ENCODE data around the gene TARS2. TPM values are rescaled to one million over a fixed set of nuclear protein-coding genes. Genes with fewer than 3 reads are reported as not detected.
A peak's percentile ranks its signal among the peaks of the same experiment; 100 is the strongest.

The TARS2 gene
- total and polyA plus RNA-seq, 2 of the 13 experiments (the other 11 are each of a cell fraction or from before 2014, with no cell fraction given) = 21.3 to 22.8 TPM

DNA sequence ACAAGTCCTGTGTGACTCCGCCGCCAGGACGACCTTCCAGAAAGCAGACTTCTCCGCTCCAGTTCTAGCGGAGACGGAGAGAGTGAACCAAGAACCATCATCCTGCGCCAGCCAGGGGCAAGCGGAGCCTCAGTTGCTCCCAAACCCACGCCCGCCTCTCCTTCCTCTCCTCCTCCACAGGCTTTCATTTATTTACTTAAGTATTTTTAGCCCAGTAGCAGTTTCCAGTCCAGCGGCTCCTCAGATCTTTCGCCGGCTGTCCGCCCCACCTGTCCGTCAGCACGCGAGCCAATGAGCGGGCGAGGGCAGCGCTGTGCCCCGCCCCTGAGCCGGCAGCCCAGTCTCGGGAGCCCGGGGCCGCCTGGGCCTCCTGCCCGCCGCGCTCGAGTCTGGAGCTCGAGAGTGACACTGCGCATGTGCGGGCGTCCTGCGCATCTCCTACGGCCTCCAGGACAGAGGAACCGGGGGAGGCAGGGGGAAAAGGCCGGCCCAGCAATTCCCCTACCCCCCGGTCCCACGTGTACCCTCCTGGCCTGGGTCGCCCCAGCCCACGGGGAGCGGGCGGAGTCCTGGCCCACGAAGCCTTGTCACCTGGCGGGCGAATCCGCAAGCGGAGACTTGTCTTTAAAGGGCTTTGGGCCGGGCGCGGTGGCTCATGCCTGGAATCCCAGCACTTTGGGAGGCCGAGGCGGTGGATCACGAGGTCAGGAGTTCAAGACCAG, 28.3 kb downstream of the TARS2 start, which contains the start of gene FALEC (continued):
- TF ChIP-seq, protein P1, sequence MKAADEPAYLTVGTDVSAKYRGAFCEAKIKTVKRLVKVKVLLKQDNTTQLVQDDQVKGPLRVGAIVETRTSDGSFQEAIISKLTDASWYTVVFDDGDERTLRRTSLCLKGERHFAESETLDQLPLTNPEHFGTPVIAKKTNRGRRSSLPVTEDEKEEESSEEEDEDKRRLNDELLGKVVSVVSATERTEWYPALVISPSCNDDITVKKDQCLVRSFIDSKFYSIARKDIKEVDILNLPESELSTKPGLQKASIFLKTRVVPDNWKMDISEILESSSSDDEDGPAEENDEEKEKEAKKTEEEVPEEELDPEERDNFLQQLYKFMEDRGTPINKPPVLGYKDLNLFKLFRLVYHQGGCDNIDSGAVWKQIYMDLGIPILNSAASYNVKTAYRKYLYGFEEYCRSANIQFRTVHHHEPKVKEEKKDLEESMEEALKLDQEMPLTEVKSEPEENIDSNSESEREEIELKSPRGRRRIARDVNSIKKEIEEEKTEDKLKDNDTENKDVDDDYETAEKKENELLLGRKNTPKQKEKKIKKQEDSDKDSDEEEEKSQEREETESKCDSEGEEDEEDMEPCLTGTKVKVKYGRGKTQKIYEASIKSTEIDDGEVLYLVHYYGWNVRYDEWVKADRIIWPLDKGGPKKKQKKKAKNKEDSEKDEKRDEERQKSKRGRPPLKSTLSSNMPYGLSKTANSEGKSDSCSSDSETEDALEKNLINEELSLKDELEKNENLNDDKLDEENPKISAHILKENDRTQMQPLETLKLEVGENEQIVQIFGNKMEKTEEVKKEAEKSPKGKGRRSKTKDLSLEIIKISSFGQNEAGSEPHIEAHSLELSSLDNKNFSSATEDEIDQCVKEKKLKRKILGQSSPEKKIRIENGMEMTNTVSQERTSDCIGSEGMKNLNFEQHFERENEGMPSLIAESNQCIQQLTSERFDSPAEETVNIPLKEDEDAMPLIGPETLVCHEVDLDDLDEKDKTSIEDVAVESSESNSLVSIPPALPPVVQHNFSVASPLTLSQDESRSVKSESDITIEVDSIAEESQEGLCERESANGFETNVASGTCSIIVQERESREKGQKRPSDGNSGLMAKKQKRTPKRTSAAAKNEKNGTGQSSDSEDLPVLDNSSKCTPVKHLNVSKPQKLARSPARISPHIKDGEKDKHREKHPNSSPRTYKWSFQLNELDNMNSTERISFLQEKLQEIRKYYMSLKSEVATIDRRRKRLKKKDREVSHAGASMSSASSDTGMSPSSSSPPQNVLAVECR (CRISPR knock-in tag; IDR thresholded peaks at IDR 0.05; ENCODE audit: borderline replicate concordance) = peak; percentile 45
- no peak for TF ChIP-seq KDM4B (CRISPR knock-in tag; IDR thresholded peaks at IDR 0.05)
- peak; percentile 94 for TF ChIP-seq ZFX (CRISPR knock-in tag; IDR thresholded peaks at IDR 0.05; ENCODE audit: low read depth)
- peak; percentile 22; the same call in 1 of the 2 replicates for TF ChIP-seq KDM2A (CRISPR knock-in tag; IDR thresholded peaks at IDR 0.05; ENCODE audit: borderline replicate concordance, low read depth)
- TF ChIP-seq ZNF180 (CRISPR knock-in tag; IDR thresholded peaks at IDR 0.05; ENCODE audit: borderline replicate concordance, low read depth) = no peak
- 0 out of 2 replicates have a peak, but pooled peaks have one; percentile 58 for TF ChIP-seq ZNF577 (CRISPR knock-in tag; IDR thresholded peaks at IDR 0.05; ENCODE audit: borderline replicate concordance, low read depth)
- TF ChIP-seq, protein P2, sequence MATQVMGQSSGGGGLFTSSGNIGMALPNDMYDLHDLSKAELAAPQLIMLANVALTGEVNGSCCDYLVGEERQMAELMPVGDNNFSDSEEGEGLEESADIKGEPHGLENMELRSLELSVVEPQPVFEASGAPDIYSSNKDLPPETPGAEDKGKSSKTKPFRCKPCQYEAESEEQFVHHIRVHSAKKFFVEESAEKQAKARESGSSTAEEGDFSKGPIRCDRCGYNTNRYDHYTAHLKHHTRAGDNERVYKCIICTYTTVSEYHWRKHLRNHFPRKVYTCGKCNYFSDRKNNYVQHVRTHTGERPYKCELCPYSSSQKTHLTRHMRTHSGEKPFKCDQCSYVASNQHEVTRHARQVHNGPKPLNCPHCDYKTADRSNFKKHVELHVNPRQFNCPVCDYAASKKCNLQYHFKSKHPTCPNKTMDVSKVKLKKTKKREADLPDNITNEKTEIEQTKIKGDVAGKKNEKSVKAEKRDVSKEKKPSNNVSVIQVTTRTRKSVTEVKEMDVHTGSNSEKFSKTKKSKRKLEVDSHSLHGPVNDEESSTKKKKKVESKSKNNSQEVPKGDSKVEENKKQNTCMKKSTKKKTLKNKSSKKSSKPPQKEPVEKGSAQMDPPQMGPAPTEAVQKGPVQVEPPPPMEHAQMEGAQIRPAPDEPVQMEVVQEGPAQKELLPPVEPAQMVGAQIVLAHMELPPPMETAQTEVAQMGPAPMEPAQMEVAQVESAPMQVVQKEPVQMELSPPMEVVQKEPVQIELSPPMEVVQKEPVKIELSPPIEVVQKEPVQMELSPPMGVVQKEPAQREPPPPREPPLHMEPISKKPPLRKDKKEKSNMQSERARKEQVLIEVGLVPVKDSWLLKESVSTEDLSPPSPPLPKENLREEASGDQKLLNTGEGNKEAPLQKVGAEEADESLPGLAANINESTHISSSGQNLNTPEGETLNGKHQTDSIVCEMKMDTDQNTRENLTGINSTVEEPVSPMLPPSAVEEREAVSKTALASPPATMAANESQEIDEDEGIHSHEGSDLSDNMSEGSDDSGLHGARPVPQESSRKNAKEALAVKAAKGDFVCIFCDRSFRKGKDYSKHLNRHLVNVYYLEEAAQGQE (IDR thresholded peaks at IDR 0.05; ENCODE audit: borderline replicate concordance in 1 of 2, low read depth in 1 of 2, low read length in 2 of 2) = no peak
- TF ChIP-seq, protein P3, sequence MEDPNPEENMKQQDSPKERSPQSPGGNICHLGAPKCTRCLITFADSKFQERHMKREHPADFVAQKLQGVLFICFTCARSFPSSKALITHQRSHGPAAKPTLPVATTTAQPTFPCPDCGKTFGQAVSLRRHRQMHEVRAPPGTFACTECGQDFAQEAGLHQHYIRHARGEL (CRISPR knock-in tag; IDR thresholded peaks at IDR 0.05) = no peak
- TF ChIP-seq BHLHE40 (IDR thresholded peaks at IDR 0.05; ENCODE audit: low read length) = no peak; the same call in 1 of the 2 replicates
- no peak for TF ChIP-seq MTF2 (CRISPR knock-in tag; IDR thresholded peaks at IDR 0.05; ENCODE audit: borderline replicate concordance)
- TF ChIP-seq YEATS4 (CRISPR knock-in tag; IDR thresholded peaks at IDR 0.05; ENCODE audit: borderline replicate concordance) = no peak
- TF ChIP-seq, protein P4, sequence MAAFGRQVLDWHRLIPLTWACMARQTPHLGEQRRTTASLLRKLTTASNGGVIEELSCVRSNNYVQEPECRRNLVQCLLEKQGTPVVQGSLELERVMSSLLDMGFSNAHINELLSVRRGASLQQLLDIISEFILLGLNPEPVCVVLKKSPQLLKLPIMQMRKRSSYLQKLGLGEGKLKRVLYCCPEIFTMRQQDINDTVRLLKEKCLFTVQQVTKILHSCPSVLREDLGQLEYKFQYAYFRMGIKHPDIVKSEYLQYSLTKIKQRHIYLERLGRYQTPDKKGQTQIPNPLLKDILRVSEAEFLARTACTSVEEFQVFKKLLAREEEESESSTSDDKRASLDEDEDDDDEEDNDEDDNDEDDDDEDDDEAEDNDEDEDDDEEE (CRISPR knock-in tag; IDR thresholded peaks at IDR 0.05) = no peak
- TF ChIP-seq, protein P5, sequence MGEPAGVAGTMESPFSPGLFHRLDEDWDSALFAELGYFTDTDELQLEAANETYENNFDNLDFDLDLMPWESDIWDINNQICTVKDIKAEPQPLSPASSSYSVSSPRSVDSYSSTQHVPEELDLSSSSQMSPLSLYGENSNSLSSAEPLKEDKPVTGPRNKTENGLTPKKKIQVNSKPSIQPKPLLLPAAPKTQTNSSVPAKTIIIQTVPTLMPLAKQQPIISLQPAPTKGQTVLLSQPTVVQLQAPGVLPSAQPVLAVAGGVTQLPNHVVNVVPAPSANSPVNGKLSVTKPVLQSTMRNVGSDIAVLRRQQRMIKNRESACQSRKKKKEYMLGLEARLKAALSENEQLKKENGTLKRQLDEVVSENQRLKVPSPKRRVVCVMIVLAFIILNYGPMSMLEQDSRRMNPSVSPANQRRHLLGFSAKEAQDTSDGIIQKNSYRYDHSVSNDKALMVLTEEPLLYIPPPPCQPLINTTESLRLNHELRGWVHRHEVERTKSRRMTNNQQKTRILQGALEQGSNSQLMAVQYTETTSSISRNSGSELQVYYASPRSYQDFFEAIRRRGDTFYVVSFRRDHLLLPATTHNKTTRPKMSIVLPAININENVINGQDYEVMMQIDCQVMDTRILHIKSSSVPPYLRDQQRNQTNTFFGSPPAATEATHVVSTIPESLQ (CRISPR knock-in tag; conservative IDR thresholded peaks at IDR 0.05) = no peak
- TF ChIP-seq YY1 (IDR thresholded peaks at IDR 0.05; ENCODE audit: insufficient read depth, insufficient replicate concordance, low read depth, low read length) = no peak
- no peak for TF ChIP-seq ZNF766 (CRISPR knock-in tag; IDR thresholded peaks at IDR 0.05; ENCODE audit: borderline replicate concordance)
